Cortex of kidney (tissue), 1 donor: ENCODE measurements around the gene VSNL1.

ENCODE experiments used
- DNase-seq: peaks from one replicate; lab custom pipeline; 2025; lab: John Stamatoyannopoulos, UW

Gene VSNL1

GRCh38 chr2:17540093-17540812, at the start of gene VSNL1:
VSNL1 (plus strand) TSS chr2:17540696; CDS start chr2:17592075, 51,379 bp downstream.
- DNase-seq, result no peak

- DNase-seq, result no peak
Observed at GRCh38 chr2:17495590-17495989, 44.9 kb upstream of the VSNL1 start.

- DNase-seq, result no peak
Observed at GRCh38 chr2:17497718-17498117, 42.8 kb upstream of the VSNL1 start.

- no peak for DNase-seq
Observed at GRCh38 chr2:17506736-17507616, 33.5 kb upstream of the VSNL1 start.

- no peak for DNase-seq
Observed at GRCh38 chr2:17515652-17516051, 24.8 kb upstream of the VSNL1 start.

GRCh38 chr2:17517481-17518211, 22.9 kb upstream of the VSNL1 start:
- no peak for DNase-seq

GRCh38 chr2:17518212-17519154, 22.0 kb upstream of the VSNL1 start, which contains the start of gene RAD51AP2:
RAD51AP2 (minus strand) TSS chr2:17518440; CDS start chr2:17518415, 25 bp downstream.
- no peak for DNase-seq

GRCh38 chr2:17519486-17519885, 21.0 kb upstream of the VSNL1 start:
- no peak for DNase-seq

- no peak for DNase-seq
Observed at GRCh38 chr2:17520761-17521160, 19.7 kb upstream of the VSNL1 start.

- DNase-seq, result no peak
Observed at GRCh38 chr2:17521621-17522020, 18.9 kb upstream of the VSNL1 start.

GRCh38 chr2:17522303-17522702, 18.2 kb upstream of the VSNL1 start:
- DNase-seq, result no peak

GRCh38 chr2:17529771-17530170, 10.7 kb upstream of the VSNL1 start:
- no peak for DNase-seq

- DNase-seq, result no peak
Observed at GRCh38 chr2:17533546-17533945, 7.0 kb upstream of the VSNL1 start.

- DNase-seq, result no peak
Observed at GRCh38 chr2:17536416-17536815, 4.1 kb upstream of the VSNL1 start.

GRCh38 chr2:17538022-17538843, 2.3 kb upstream of the VSNL1 start:
- no peak for DNase-seq

- DNase-seq, result no peak
Observed at GRCh38 chr2:17538844-17539554, 1.5 kb upstream of the VSNL1 start.

- no peak for DNase-seq
Observed at GRCh38 chr2:17539611-17540092, 844 bp upstream of the VSNL1 start.

- DNase-seq, result no peak
Observed at GRCh38 chr2:17540813-17541530, 476 bp downstream of the VSNL1 start.

- DNase-seq, result no peak
Observed at GRCh38 chr2:17541531-17541950, 1.0 kb downstream of the VSNL1 start.
